Stomach (tissue), 4 donors: Measurements from ENCODE around the gene TMCO5A.

Source experiments
- CTCF ChIP-seq, 7 experiments: fragments of 450-650 bp in 4 of 7; fragments of 200-600 bp in 3 of 7; sonication (generic) in 3 of 7; IDR thresholded peaks; one replicate each; pipeline ENCODE4 v1.5.1; 2016 to 2019; ENCODE audit warnings: antibody characterized with exemption in 7 of 7, control low read depth in 2 of 7, mild to moderate bottlenecking in 1 of 7
- EP300 ChIP-seq: sonication (generic); formaldehyde crosslinking; IDR thresholded peaks from one replicate; pipeline ENCODE4 v1.6.1; 2017; ENCODE audit warnings: antibody characterized with exemption
- POLR2A ChIP-seq, 4 donors: fragments of 450-650 bp; IDR thresholded peaks; one replicate each; pipeline ENCODE4 v1.6.1; 2016; ENCODE audit warnings: antibody characterized with exemption in 4 of 4, control low read depth in 2 of 4, mild to moderate bottlenecking in 1 of 4, moderate library complexity in 1 of 4
- POLR2AphosphoS5 ChIP-seq, 3 donors: sonication (generic); formaldehyde crosslinking; IDR thresholded peaks; one replicate each; pipeline ENCODE4 v1.6.1; 2016; ENCODE audit warnings: antibody characterized with exemption in 3 of 3

GRCh38 chr15:37931868-37932267 lies 2.6 kb upstream of the TMCO5A start:
- TF ChIP-seq CTCF (IDR thresholded peaks at IDR 0.05) (no peak), POLR2AphosphoS5 (IDR thresholded peaks at IDR 0.05) (no peak), POLR2A (IDR thresholded peaks at IDR 0.05) (no peak), EP300 (no peak)
